WTC11 (cell line): Measurements from ENCODE around the gene SEZ6L2. TPM values are rescaled to one million over a fixed set of nuclear protein-coding genes. Genes with fewer than 3 reads are reported as not detected.
"Not testable (repeated sequence)": the region's sequence is repeated elsewhere in the genome, so short reads cannot be mapped to it uniquely, and the experiment has no call there.

ENCODE experiments used
- ATAC-seq: fragments of 200-7000 bp; cut with Tn5 transposase; 2 replicates; pipeline ENCODE4 v1.10.0; 2021; ENCODE audit warnings: mild to moderate bottlenecking, moderate library complexity
- CTCF ChIA-PET: fragments of 300-600 bp; sonication (Branson Sonifier 250); formaldehyde crosslinking; loops from one replicate; lab custom pipeline; 2021; ENCODE audit warnings: antibody characterized with exemption; lab: Charles Lee
- POLR2A ChIA-PET: fragments of 350-600 bp; sonication (Branson Sonifier 250); formaldehyde crosslinking; loops from one replicate; lab custom pipeline; 2021; ENCODE audit warnings: antibody characterized with exemption; lab: Charles Lee
- DNase-seq: peaks from one replicate; pipeline ENCODE4 v3.0.0; 2021; ENCODE audit warnings: low spot score
- H3K27ac Mint-ChIP-seq: 2 replicates; pipeline ENCODE4 v1.8.0; 2021; ENCODE audit warnings: mixed read lengths
- H3K27me3 Mint-ChIP-seq: 2 replicates; pipeline ENCODE4 v1.8.0; 2021; ENCODE audit warnings: low read depth, mild to moderate bottlenecking, moderate library complexity, mixed read lengths
- H3K36me3 Mint-ChIP-seq: 2 replicates; pipeline ENCODE4 v1.8.0; 2021; ENCODE audit warnings: mixed read lengths
- H3K4me1 Mint-ChIP-seq: 2 replicates; pipeline ENCODE4 v1.8.0; 2022; ENCODE audit warnings: mixed read lengths
- H3K4me3 Mint-ChIP-seq: 2 replicates; pipeline ENCODE4 v1.8.0; 2021; ENCODE audit warnings: mild to moderate bottlenecking, moderate library complexity, mixed read lengths
- H3K9me3 Mint-ChIP-seq: 2 replicates; pipeline ENCODE4 v1.8.0; 2021; ENCODE audit warnings: mixed read lengths
- AR ChIP-seq: fragments of 250-450 bp; sonication (Bioruptor Pico); IDR thresholded peaks from 2 replicates; pipeline ENCODE4 v1.9.0; 2021; ENCODE audit warnings: mild to moderate bottlenecking
- CBFB ChIP-seq: sonication (generic); formaldehyde crosslinking; IDR thresholded peaks from 2 replicates; pipeline ENCODE4 v1.8.1; 2022; ENCODE audit warnings: mild to moderate bottlenecking, low read depth, missing genetic modification reagents
- E2F5 ChIP-seq: sonication (generic); formaldehyde crosslinking; IDR thresholded peaks from 2 replicates; pipeline ENCODE4 v1.8.1; 2022; ENCODE audit warnings: mild to moderate bottlenecking, moderate library complexity, missing genetic modification reagents
- ERG ChIP-seq: fragments of 250-450 bp; sonication (Bioruptor Pico); IDR thresholded peaks from 2 replicates; pipeline ENCODE4 v1.8.0; 2021; ENCODE audit warnings: mild to moderate bottlenecking
- ESRRA ChIP-seq: sonication (generic); formaldehyde crosslinking; IDR thresholded peaks from 2 replicates; pipeline ENCODE4 v1.8.1; 2022; ENCODE audit warnings: mild to moderate bottlenecking, missing genetic modification reagents, borderline replicate concordance
- IRF1 ChIP-seq: sonication (generic); formaldehyde crosslinking; IDR thresholded peaks from 2 replicates; pipeline ENCODE4 v1.8.0; 2023; ENCODE audit warnings: missing genetic modification reagents
- JAZF1 ChIP-seq: fragments of 250-450 bp; sonication (Bioruptor Pico); IDR thresholded peaks from 2 replicates; pipeline ENCODE4 v1.9.0; 2021; ENCODE audit warnings: moderate library complexity, mild to moderate bottlenecking, inconsistent platforms
- MYBL2 ChIP-seq: sonication (generic); formaldehyde crosslinking; IDR thresholded peaks from 2 replicates; pipeline ENCODE4 v1.8.1; 2023; ENCODE audit warnings: mild to moderate bottlenecking, moderate library complexity, missing genetic modification reagents
- PRDM15 ChIP-seq: sonication (generic); formaldehyde crosslinking; IDR thresholded peaks from 2 replicates; pipeline ENCODE4 v1.8.0; 2022; ENCODE audit warnings: missing genetic modification reagents
- SMAD4 ChIP-seq: sonication (generic); formaldehyde crosslinking; IDR thresholded peaks from 2 replicates; pipeline ENCODE4 v1.8.0; 2022; ENCODE audit warnings: mild to moderate bottlenecking, missing genetic modification reagents
- SP1 ChIP-seq: sonication (generic); formaldehyde crosslinking; conservative IDR thresholded peaks from 2 replicates; pipeline ENCODE4 v1.8.1; 2022; ENCODE audit warnings: missing genetic modification reagents
- ZNF121 ChIP-seq: sonication (generic); formaldehyde crosslinking; IDR thresholded peaks from 2 replicates; pipeline ENCODE4 v1.8.0; 2023; ENCODE audit warnings: missing genetic modification reagents
- ZNF219 ChIP-seq: sonication (generic); formaldehyde crosslinking; IDR thresholded peaks from 2 replicates; pipeline ENCODE4 v1.8.0; 2023; ENCODE audit warnings: missing genetic modification reagents, mild to moderate bottlenecking, borderline replicate concordance
- ZNF532 ChIP-seq: fragments of 250-450 bp; sonication (Bioruptor Pico); IDR thresholded peaks from 2 replicates; pipeline ENCODE4 v1.9.0; 2021; ENCODE audit warnings: mild to moderate bottlenecking, borderline replicate concordance
- total RNA-seq: library from RNA; stranded (reverse); gene quantifications from 3 replicates; pipeline ENCODE4 v1.2.3, GENCODE V29; 2021

Gene SEZ6L2
- total RNA-seq, 1 experiment from 2014 or later: 58.2 TPM

- TF ChIP-seq ERG (CRISPR knock-in tag) (no peak), CBFB (CRISPR knock-in tag) (no peak), SP1 (CRISPR knock-in tag) (no peak), AR (CRISPR knock-in tag) (no peak), MYBL2 (CRISPR knock-in tag) (no peak), ZNF532 (CRISPR knock-in tag) (no peak), IRF1 (no peak), ZNF121 (CRISPR knock-in tag) (no peak), ESRRA (no peak), JAZF1 (CRISPR knock-in tag) (no peak)
Observed at GRCh38 chr16:29940656-29941055, 41.3 kb upstream of the SEZ6L2 start (continued).

GRCh38 chr16:29931750-29932149 is 32.4 kb upstream of the SEZ6L2 start:
- H3K4me3 Mint-ChIP-seq, H3K36me3 Mint-ChIP-seq, CTCF ChIA-PET, H3K27me3 Mint-ChIP-seq, ATAC-seq, H3K9me3 Mint-ChIP-seq, DNase-seq, H3K4me1 Mint-ChIP-seq, H3K27ac Mint-ChIP-seq, POLR2A ChIA-PET: not testable (repeated sequence)

- Mint-ChIP-seq H3K4me1 (peaks cover 18% of the 10 kb centered on the region), H3K4me3 (peak overlapping the region; percentile 93), H3K9me3 (no peaks in the 10 kb centered on the region), H3K27ac (peak overlapping the region; percentile 97; the same call in 1 of the 2 replicates), H3K27me3 (no peaks in the 10 kb centered on the region; the same call in 1 of the 2 replicates), H3K36me3 (no peaks in the 10 kb centered on the region; the same call in 1 of the 2 replicates)
- ChIA-PET POLR2A (interaction anchor here (0.6 to 2.5 kb wide), 8 partner anchors 15 to 94 kb away, joined by 4 to 14 read pairs (median 6); partner anchors contain the start of genes ASPHD1, SEZ6L2, TAOK2 and TMEM219), CTCF (interaction anchor here (0.6 to 1.8 kb wide), 9 partner anchors 15 to 255 kb away, joined by 3 to 16 read pairs (median 6); partner anchors contain the start of genes TLCD3B and TMEM219)
- no peak for DNase-seq
- ATAC-seq: no peak
- TF ChIP-seq PRDM15 (CRISPR knock-in tag): no peak
- no peak for TF ChIP-seq E2F5
- TF ChIP-seq SMAD4 (CRISPR knock-in tag): no peak
- TF ChIP-seq ERG (CRISPR knock-in tag): no peak
- no peak for TF ChIP-seq ZNF219 (CRISPR knock-in tag)
Observed at GRCh38 chr16:29927070-29927905, 27.9 kb upstream of the SEZ6L2 start.
